Measurements from ENCODE around the gene ABCG1.

ABCG1 gene

GRCh38 chr21:42209801-42210479, 9.0 kb upstream of the ABCG1 start:
- TF ChIP-seq CTCF (IDR thresholded peaks at IDR 0.05; ENCODE audit: extremely low read depth, missing control alignments), result no peak
- DNase-seq (ENCODE audit: low spot score), result no peak

GRCh38 chr21:42212266-42212665, 6.7 kb upstream of the ABCG1 start:
- TF ChIP-seq CTCF (IDR thresholded peaks at IDR 0.05; ENCODE audit: extremely low read depth, missing control alignments), result no peak
- no peak for DNase-seq (ENCODE audit: low spot score)

- TF ChIP-seq CTCF (IDR thresholded peaks at IDR 0.05; ENCODE audit: extremely low read depth, missing control alignments), result no peak
- DNase-seq (ENCODE audit: low spot score), result no peak
Observed at GRCh38 chr21:42213082-42213774, 5.7 kb upstream of the ABCG1 start.

- no peak for TF ChIP-seq CTCF (IDR thresholded peaks at IDR 0.05; ENCODE audit: extremely low read depth, missing control alignments)
- no peak for DNase-seq (ENCODE audit: low spot score)
Observed at GRCh38 chr21:42214081-42214750, 4.7 kb upstream of the ABCG1 start.

GRCh38 chr21:42214921-42215320, 4.0 kb upstream of the ABCG1 start:
- no peak for DNase-seq (ENCODE audit: low spot score)
- no peak for TF ChIP-seq CTCF (IDR thresholded peaks at IDR 0.05; ENCODE audit: extremely low read depth, missing control alignments)

- no peak for TF ChIP-seq CTCF (IDR thresholded peaks at IDR 0.05; ENCODE audit: extremely low read depth, missing control alignments)
- no peak for DNase-seq (ENCODE audit: low spot score)
Observed at GRCh38 chr21:42215942-42216725, 2.8 kb upstream of the ABCG1 start.
